Measurements from ENCODE around the gene EFCAB6. TPM values are rescaled to one million over a fixed set of nuclear protein-coding genes. Genes with fewer than 3 reads are reported as not detected.

Gene EFCAB6
- total RNA-seq, 1 experiment from 2014 or later: not detected

DNA sequence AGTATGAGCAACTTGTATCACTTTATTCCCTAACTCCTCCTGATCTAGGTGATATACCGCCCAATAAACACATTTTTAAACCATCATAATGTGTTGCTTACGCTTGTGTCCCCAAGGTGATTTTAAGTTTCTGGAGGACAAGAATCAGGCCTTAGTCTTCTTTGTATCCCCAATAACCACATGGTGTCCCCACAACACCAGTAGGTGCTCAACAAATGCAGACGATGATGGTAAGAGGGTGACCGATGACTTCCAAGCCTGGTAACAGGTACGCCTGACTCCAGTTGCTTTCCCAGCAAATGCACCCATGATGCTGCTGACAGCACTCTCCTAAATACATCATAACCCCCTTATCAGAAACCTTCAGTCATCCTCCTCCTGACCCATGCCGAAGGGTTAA, 64.2 kb downstream of the EFCAB6 start:
- H3K36me3 Mint-ChIP-seq (ENCODE audit: insufficient read depth, unreplicated experiment): no peaks in the 10 kb centered on the region
- H3K36me3 ChIP-seq (ENCODE audit: control insufficient read depth, insufficient read depth, low read length): no peaks in the 10 kb centered on the region
- BruUV-seq (replicated peaks): no TSS peak
- no peaks in the 10 kb centered on the region for H3K9me3 Mint-ChIP-seq (ENCODE audit: unreplicated experiment)
- TF ChIP-seq, protein P1, sequence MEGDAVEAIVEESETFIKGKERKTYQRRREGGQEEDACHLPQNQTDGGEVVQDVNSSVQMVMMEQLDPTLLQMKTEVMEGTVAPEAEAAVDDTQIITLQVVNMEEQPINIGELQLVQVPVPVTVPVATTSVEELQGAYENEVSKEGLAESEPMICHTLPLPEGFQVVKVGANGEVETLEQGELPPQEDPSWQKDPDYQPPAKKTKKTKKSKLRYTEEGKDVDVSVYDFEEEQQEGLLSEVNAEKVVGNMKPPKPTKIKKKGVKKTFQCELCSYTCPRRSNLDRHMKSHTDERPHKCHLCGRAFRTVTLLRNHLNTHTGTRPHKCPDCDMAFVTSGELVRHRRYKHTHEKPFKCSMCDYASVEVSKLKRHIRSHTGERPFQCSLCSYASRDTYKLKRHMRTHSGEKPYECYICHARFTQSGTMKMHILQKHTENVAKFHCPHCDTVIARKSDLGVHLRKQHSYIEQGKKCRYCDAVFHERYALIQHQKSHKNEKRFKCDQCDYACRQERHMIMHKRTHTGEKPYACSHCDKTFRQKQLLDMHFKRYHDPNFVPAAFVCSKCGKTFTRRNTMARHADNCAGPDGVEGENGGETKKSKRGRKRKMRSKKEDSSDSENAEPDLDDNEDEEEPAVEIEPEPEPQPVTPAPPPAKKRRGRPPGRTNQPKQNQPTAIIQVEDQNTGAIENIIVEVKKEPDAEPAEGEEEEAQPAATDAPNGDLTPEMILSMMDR (IDR thresholded peaks at IDR 0.05; ENCODE audit: insufficient read depth in 1 of 2, low read depth in 1 of 2, low read length in 1 of 2, severe bottlenecking in 1 of 2, unreplicated experiment in 1 of 2): no peak
- no peak overlapping the region for H3K4me3 Mint-ChIP-seq (ENCODE audit: unreplicated experiment)
- POLR2A ChIA-PET: no interaction called here
- peaks cover 9% of the 10 kb centered on the region for H3K27me3 Mint-ChIP-seq (ENCODE audit: insufficient read depth, unreplicated experiment)
- no peaks in the 10 kb centered on the region for H3K4me1 ChIP-seq
- DNase-seq: no peak
- H3K27ac Mint-ChIP-seq (ENCODE audit: unreplicated experiment): no peak overlapping the region
- H3K27me3 ChIP-seq (replicated peaks; ENCODE audit: control insufficient read depth, insufficient read depth, low read length): no peaks in the 10 kb centered on the region; the same call in 1 of the 2 replicates
- H3K4me3 ChIP-seq (ENCODE audit: low read depth, low read length): no peak overlapping the region
- H3K9me3 ChIP-seq: no peaks in the 10 kb centered on the region
- intact Hi-C loops (cut with micrococcal nuclease; ENCODE audit: unreplicated experiment): no loop called here
- CTCF ChIA-PET: no interaction called here
- H3K4me1 Mint-ChIP-seq (ENCODE audit: low read depth, unreplicated experiment): no peaks in the 10 kb centered on the region

DNA sequence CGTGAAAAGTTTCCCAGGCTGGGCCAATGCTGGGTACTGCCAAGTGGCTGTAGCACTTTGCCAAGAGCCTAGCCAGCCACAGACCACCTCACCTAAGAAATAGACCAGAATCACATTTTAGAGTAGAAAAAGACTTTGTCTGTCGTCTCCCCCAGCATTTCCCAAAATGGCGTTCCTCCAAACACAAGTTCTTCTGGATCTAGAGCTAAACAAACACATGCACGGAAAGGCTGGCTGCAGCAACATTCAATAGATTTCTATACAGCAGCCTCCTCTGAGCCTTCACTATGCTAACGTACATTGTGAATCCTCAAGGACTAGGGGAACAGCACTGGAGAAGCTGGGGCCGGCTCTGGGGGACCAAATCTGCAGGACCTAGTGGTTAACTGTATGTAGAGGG, 65.0 kb downstream of the EFCAB6 start:
- Histone ChIP-seq H3K9me3 (no peaks in the 10 kb centered on the region), H3K4me3 (ENCODE audit: low read depth, low read length) (no peak overlapping the region), H3K36me3 (ENCODE audit: control insufficient read depth, insufficient read depth, low read length) (no peaks in the 10 kb centered on the region), H3K4me1 (no peaks in the 10 kb centered on the region), H3K27me3 (replicated peaks; ENCODE audit: control insufficient read depth, insufficient read depth, low read length) (no peaks in the 10 kb centered on the region; the same call in 1 of the 2 replicates)
- intact Hi-C loops (cut with micrococcal nuclease; ENCODE audit: unreplicated experiment): no loop called here
- no TSS peak for BruUV-seq (replicated peaks)
- ChIA-PET POLR2A (no interaction called here), CTCF (no interaction called here)
- H3K9me3 Mint-ChIP-seq (ENCODE audit: unreplicated experiment): no peaks in the 10 kb centered on the region
- TF ChIP-seq, protein P1 (IDR thresholded peaks at IDR 0.05; ENCODE audit: insufficient read depth in 1 of 2, low read depth in 1 of 2, low read length in 1 of 2, severe bottlenecking in 1 of 2, unreplicated experiment in 1 of 2): no peak
- no peak overlapping the region for H3K27ac Mint-ChIP-seq (ENCODE audit: unreplicated experiment)
- no peak overlapping the region for H3K4me3 Mint-ChIP-seq (ENCODE audit: unreplicated experiment)
- H3K36me3 Mint-ChIP-seq (ENCODE audit: insufficient read depth, unreplicated experiment): no peaks in the 10 kb centered on the region
- no peak for DNase-seq
- H3K27me3 Mint-ChIP-seq (ENCODE audit: insufficient read depth, unreplicated experiment): peaks cover 9% of the 10 kb centered on the region
- no peaks in the 10 kb centered on the region for H3K4me1 Mint-ChIP-seq (ENCODE audit: low read depth, unreplicated experiment)

DNA sequence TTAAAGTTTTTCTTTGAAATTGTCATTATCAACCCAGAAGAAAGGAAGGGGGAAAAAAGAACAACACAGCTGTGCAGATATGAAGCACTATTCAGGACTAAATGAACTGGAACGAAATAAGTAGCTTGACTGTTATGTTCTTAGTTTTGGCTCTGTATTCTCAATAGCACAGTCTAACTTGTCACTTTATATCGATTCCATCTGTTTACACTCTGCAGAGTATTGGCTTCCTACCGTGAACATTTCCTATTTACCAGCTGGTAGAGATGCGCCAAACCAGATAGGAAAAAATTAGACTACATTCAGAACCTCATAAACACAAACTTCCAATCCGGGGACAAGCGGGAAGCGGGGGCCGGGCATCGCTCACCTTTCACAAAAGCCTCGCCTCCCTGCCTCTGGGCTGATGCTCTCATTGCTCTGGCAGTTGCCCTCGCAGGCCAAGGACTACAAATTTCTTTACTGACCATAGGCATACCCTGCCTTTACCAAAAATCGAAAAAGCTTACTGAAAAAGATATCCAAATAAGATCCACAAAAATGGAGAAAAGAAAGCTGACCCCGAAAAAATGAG, 66.2 kb downstream of the EFCAB6 start:
- H3K27me3 Mint-ChIP-seq (ENCODE audit: insufficient read depth, unreplicated experiment): peaks cover 5% of the 10 kb centered on the region
- no peaks in the 10 kb centered on the region for H3K9me3 Mint-ChIP-seq (ENCODE audit: unreplicated experiment)
- ChIA-PET CTCF (no interaction called here), POLR2A (no interaction called here)
- H3K9me3 ChIP-seq: no peaks in the 10 kb centered on the region
- no peaks in the 10 kb centered on the region for H3K36me3 ChIP-seq (ENCODE audit: control insufficient read depth, insufficient read depth, low read length)
- no TSS peak for BruUV-seq (replicated peaks)
- H3K36me3 Mint-ChIP-seq (ENCODE audit: insufficient read depth, unreplicated experiment): no peaks in the 10 kb centered on the region
- no peaks in the 10 kb centered on the region for H3K4me1 ChIP-seq
- TF ChIP-seq, protein P1 (IDR thresholded peaks at IDR 0.05; ENCODE audit: insufficient read depth in 1 of 2, low read depth in 1 of 2, low read length in 1 of 2, severe bottlenecking in 1 of 2, unreplicated experiment in 1 of 2): no peak
- H3K27ac Mint-ChIP-seq (ENCODE audit: unreplicated experiment): no peak overlapping the region
- intact Hi-C loops (cut with micrococcal nuclease; ENCODE audit: unreplicated experiment): no loop called here
- H3K4me3 Mint-ChIP-seq (ENCODE audit: unreplicated experiment): no peak overlapping the region
- no peaks in the 10 kb centered on the region; the same call in 1 of the 2 replicates for H3K27me3 ChIP-seq (replicated peaks; ENCODE audit: control insufficient read depth, insufficient read depth, low read length)
- H3K4me1 Mint-ChIP-seq (ENCODE audit: low read depth, unreplicated experiment): no peaks in the 10 kb centered on the region
- no peak for DNase-seq
- H3K4me3 ChIP-seq (ENCODE audit: low read depth, low read length): no peak overlapping the region

All from Caco-2 (cell line).